ENCODE data around the gene BNIP3. TPM values are rescaled to one million over a fixed set of nuclear protein-coding genes. Genes with fewer than 3 reads are reported as not detected.

The BNIP3 gene
- total and polyA plus RNA-seq, 2 of the 8 experiments (the other 6 are each of a cell fraction or from before 2014, with no cell fraction given) = 25.8 to 58.9 TPM

DNA sequence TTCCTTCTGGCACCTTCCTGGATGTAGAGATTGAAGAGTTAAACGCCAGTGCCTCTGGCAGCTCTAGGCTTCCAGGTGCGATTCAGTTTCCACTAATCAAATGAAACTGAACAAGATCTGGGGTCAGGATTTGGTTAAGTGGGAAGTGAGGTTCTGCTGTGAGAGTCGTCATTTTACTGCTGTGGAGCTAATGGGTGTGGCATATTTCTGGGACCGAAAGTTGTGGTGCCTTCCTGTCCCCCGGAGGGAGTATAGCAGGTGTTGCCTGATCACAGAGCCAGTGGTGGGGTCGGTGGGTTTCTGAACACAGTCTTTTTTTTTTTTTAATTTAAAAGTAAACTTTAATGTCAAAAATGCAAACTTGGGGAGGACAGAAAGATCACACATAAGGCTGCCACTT lies 47.0 kb upstream of the BNIP3 start:
- POLR2A ChIA-PET (ENCODE audit: partially characterized antibody) = no interaction called here
- TF ChIP-seq POLR2A (IDR thresholded peaks at IDR 0.05; ENCODE audit: control extremely low read depth in 1 of 2, low read depth in 2 of 2, low read length in 2 of 2) = no peak
- no peak for TF ChIP-seq SP1 (IDR thresholded peaks at IDR 0.05; ENCODE audit: low read depth, low read length)
- no peak for TF ChIP-seq NANOG (IDR thresholded peaks at IDR 0.05; ENCODE audit: insufficient read depth, low read depth, low read length, poor library complexity, severe bottlenecking)
- TF ChIP-seq GABPA (IDR thresholded peaks at IDR 0.05; ENCODE audit: borderline replicate concordance, insufficient read depth, low read length) = no peak
- TF ChIP-seq KDM5A (IDR thresholded peaks at IDR 0.05; ENCODE audit: low read length) = no peak
- TF ChIP-seq TAF7 (optimal IDR thresholded peaks at IDR 0.05; ENCODE audit: borderline replicate concordance, low read depth, low read length) = no peak
- TF ChIP-seq SRF (IDR thresholded peaks at IDR 0.05; ENCODE audit: low read depth, low read length) = no peak
- TF ChIP-seq, protein P1, sequence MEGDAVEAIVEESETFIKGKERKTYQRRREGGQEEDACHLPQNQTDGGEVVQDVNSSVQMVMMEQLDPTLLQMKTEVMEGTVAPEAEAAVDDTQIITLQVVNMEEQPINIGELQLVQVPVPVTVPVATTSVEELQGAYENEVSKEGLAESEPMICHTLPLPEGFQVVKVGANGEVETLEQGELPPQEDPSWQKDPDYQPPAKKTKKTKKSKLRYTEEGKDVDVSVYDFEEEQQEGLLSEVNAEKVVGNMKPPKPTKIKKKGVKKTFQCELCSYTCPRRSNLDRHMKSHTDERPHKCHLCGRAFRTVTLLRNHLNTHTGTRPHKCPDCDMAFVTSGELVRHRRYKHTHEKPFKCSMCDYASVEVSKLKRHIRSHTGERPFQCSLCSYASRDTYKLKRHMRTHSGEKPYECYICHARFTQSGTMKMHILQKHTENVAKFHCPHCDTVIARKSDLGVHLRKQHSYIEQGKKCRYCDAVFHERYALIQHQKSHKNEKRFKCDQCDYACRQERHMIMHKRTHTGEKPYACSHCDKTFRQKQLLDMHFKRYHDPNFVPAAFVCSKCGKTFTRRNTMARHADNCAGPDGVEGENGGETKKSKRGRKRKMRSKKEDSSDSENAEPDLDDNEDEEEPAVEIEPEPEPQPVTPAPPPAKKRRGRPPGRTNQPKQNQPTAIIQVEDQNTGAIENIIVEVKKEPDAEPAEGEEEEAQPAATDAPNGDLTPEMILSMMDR (IDR thresholded peaks at IDR 0.05; ENCODE audit: control extremely low read depth in 1 of 3, insufficient read depth in 1 of 3, low read depth in 1 of 3, low read length in 3 of 3) = no peak
- no peak for TF ChIP-seq CEBPB (IDR thresholded peaks at IDR 0.05; ENCODE audit: low read depth, low read length)
- no peak for TF ChIP-seq RFX5 (IDR thresholded peaks at IDR 0.05; ENCODE audit: borderline replicate concordance, low read depth, low read length)
- no peak for TF ChIP-seq TAF1 (IDR thresholded peaks at IDR 0.05; ENCODE audit: low read depth, low read length)
- no peak for TF ChIP-seq RNF2 (IDR thresholded peaks at IDR 0.05; ENCODE audit: borderline replicate concordance, low read depth, low read length, missing control alignments, poor library complexity, severe bottlenecking)

More for the DNA sequence above, 47.0 kb upstream of the BNIP3 start:
- H2BK20ac ChIP-seq (ENCODE audit: low read length) = no peak overlapping the region
- no peak overlapping the region for H3K18ac ChIP-seq (ENCODE audit: extremely low read depth, low read length)
- no peak overlapping the region for H3K9ac ChIP-seq (replicated peaks in 1 of 4; ENCODE audit: extremely low read depth in 1 of 4, low read depth in 3 of 4, low read length in 3 of 4)
- no peak overlapping the region for H2BK12ac ChIP-seq (ENCODE audit: low read depth, low read length)
- peaks cover 0 to 5% (median 4%) of the 10 kb centered on the region in 4 experiments; a peak in 5 of 7 replicates for H3K27me3 ChIP-seq (replicated peaks in 1 of 4; ENCODE audit: control insufficient read depth in 3 of 4, extremely low read depth in 1 of 4, insufficient read depth in 3 of 4, low read length in 3 of 4)
- no peak overlapping the region for H2BK5ac ChIP-seq (ENCODE audit: low read depth, low read length)
- CTCF ChIA-PET (ENCODE audit: partially characterized antibody) = no interaction called here
- no peaks in the 10 kb centered on the region for H3K23me2 ChIP-seq (ENCODE audit: low read depth, low read length)
- H2BK120ac ChIP-seq (replicated peaks; ENCODE audit: low read depth, low read length) = no peak overlapping the region
- H3K36me3 ChIP-seq (ENCODE audit: control insufficient read depth in 2 of 4, insufficient read depth in 4 of 4, low read length in 3 of 4) = no peaks in the 10 kb centered on the region
- no peak overlapping the region for H3K27ac ChIP-seq (ENCODE audit: low read depth, low read length)
- no peak overlapping the region for H2AK5ac ChIP-seq (ENCODE audit: low read depth, low read length)
- DNase-seq (ENCODE audit: low read depth in 1 of 2, low spot score in 2 of 2) (no peak), FAIRE-seq (no peak)
- 91% methylated on average over 6 of the region's 6 CpGs; no CpG with 5 or more reads in 1 of the 2 experiments for WGBS, 2 experiments (ENCODE audit: extremely low coverage in 1 of 2, insufficient coverage in 1 of 2, insufficient read length in 1 of 2, insufficient replicate concordance in 2 of 2, low coverage in 1 of 2, low lambda C conversion rate in 2 of 2, missing lambda C conversion rate in 1 of 2)
- peaks cover 0 to 1% (median 0%) of the 10 kb centered on the region in 4 experiments; a peak in 1 of 7 replicates for H3K4me1 ChIP-seq (replicated peaks in 1 of 4; ENCODE audit: control insufficient read depth in 3 of 4, insufficient read depth in 4 of 4, low read length in 3 of 4)
- peaks cover 0 to 2% of the 10 kb centered on the region in 2 experiments; a peak in 1 of 4 replicates for H3K9me3 ChIP-seq (ENCODE audit: insufficient read depth in 2 of 2, low read depth in 1 of 2, low read length in 1 of 2)
- no peaks in the 10 kb centered on the region for H3K79me1 ChIP-seq (ENCODE audit: low read depth, low read length)
- no peak overlapping the region for H4K8ac ChIP-seq (ENCODE audit: extremely low read depth, insufficient read depth, low read length)
- no peak overlapping the region for H2AFZ ChIP-seq (ENCODE audit: low read length)
- no peak overlapping the region for H4K5ac ChIP-seq (ENCODE audit: insufficient read length, low read depth, low read length)
- no peak overlapping the region for H3K14ac ChIP-seq (ENCODE audit: insufficient read length)
- no peak overlapping the region for H3K4ac ChIP-seq (replicated peaks; ENCODE audit: insufficient read length, low read depth, low read length)
- H3K4me2 ChIP-seq (ENCODE audit: insufficient read depth in 1 of 2, low read depth in 2 of 2, low read length in 2 of 2) = no peak overlapping the region
- no peak overlapping the region for H3K56ac ChIP-seq (replicated peaks; ENCODE audit: insufficient read length, low read depth, low read length)
- no peak overlapping the region for H3K23ac ChIP-seq (ENCODE audit: insufficient read length)
- H2BK15ac ChIP-seq (ENCODE audit: low read length) = no peak overlapping the region
- no peak overlapping the region for H3K4me3 ChIP-seq (ENCODE audit: extremely low read depth in 1 of 4, insufficient read depth in 2 of 4, low read depth in 3 of 4, low read length in 4 of 4)
- no peaks in the 10 kb centered on the region for H3K79me2 ChIP-seq (ENCODE audit: control insufficient read depth in 1 of 2, insufficient read depth in 2 of 2, low read length in 2 of 2)
- H4K20me1 ChIP-seq (replicated peaks in 1 of 2; ENCODE audit: control insufficient read depth in 1 of 2, insufficient read depth in 2 of 2, low read length in 2 of 2) = no peaks in the 10 kb centered on the region
- no peak overlapping the region for H4K91ac ChIP-seq (replicated peaks; ENCODE audit: insufficient read length, low read length)
